ENCODE data around the gene HIPK4. TPM values are rescaled to one million over a fixed set of nuclear protein-coding genes. Genes with fewer than 3 reads are reported as not detected.

The HIPK4 gene
- total and polyA plus RNA-seq, 9 of the 15 experiments (the other 6 are each of a cell fraction or from before 2014, with no cell fraction given) = 0.06 to 0.09 TPM; not detected in 7

- Histone ChIP-seq H2AFZ (ENCODE audit: low read depth, low read length) (peak overlapping the region; percentile 90), H3K9ac (ENCODE audit: insufficient read depth in 1 of 2, low read depth in 2 of 2, low read length in 2 of 2) (peak overlapping the region in 1 of 2 experiments; percentile 59; a peak in 2 of 4 replicates), H3K36me3 (ENCODE audit: control insufficient read depth, insufficient read depth, low read length) (peaks cover 10% of the 10 kb centered on the region; the same call in 2 of the 3 replicates), H4K20me1 (replicated peaks; ENCODE audit: control insufficient read depth, insufficient read depth, low read length) (no peaks in the 10 kb centered on the region), H3K9me1 (ENCODE audit: control insufficient read depth, insufficient read depth, low read length) (no peaks in the 10 kb centered on the region), H3K4me2 (ENCODE audit: insufficient read depth, low read length) (peak overlapping the region; percentile 68; the same call in 1 of the 2 replicates), H3K27ac (ENCODE audit: extremely low read depth, low read depth, low read length) (peak overlapping the region; percentile 88), H3K79me2 (ENCODE audit: control insufficient read depth, insufficient read depth, low read length) (peaks cover 15% of the 10 kb centered on the region), H3K4me3 (no peak overlapping the region), H3K27me3 (ENCODE audit: control insufficient read depth in 2 of 2, insufficient read depth in 2 of 2, low read length in 2 of 2) (no peaks in the 10 kb centered on the region), H3K9me3 (replicated peaks; ENCODE audit: control insufficient read depth, insufficient read depth, low read depth, low read length) (no peaks in the 10 kb centered on the region), H3K4me1 (replicated peaks in 1 of 2; ENCODE audit: control insufficient read depth in 2 of 2, insufficient read depth in 2 of 2, low read length in 2 of 2) (peaks cover 30 to 57% of the 10 kb centered on the region in 2 experiments)
- no TSS peak for BruUV-seq (replicated peaks)
- in situ Hi-C loops (cut with MboI) (no loop called here), intact Hi-C loops (cut with micrococcal nuclease) (no loop called here)
- ATAC-seq = no peak
- 67% methylated on average over 3 of the region's 3 CpGs for WGBS (ENCODE audit: insufficient coverage, low coverage, missing lambda C conversion rate)
- POLR2A ChIA-PET = interaction anchor here (0.6 to 1.7 kb wide), 2 partner anchors 29 to 130 kb away, joined by 3 to 8 read pairs; no protein-coding TSS in a partner anchor
- no peak for DNase-seq (ENCODE audit: extremely low read depth in 1 of 4, low spot score in 3 of 4)
- CTCF ChIA-PET (ENCODE audit: low intra/inter-chr PET ratio) = interaction anchor here (0.5 kb wide), 1 partner anchor 184 kb away, joined by 3 read pairs; no protein-coding TSS in a partner anchor
- FAIRE-seq = no peak
- TF ChIP-seq SMARCE1 (IDR thresholded peaks at IDR 0.05) = 0 out of 2 replicates have a peak, but pooled peaks have one; percentile 30
- TF ChIP-seq HDAC2 (IDR thresholded peaks at IDR 0.05) = peak; percentile 15; the same call in 1 of the 2 replicates
- no peak for TF ChIP-seq ZNF263 (CRISPR knock-in tag; IDR thresholded peaks at IDR 0.05; ENCODE audit: borderline replicate concordance)
- no peak for TF ChIP-seq TFAM (CRISPR knock-in tag; conservative IDR thresholded peaks at IDR 0.05)
- peak; percentile 87 for TF ChIP-seq ZFP36 (IDR thresholded peaks at IDR 0.05; ENCODE audit: low read depth, low read length, partially characterized antibody)
- TF ChIP-seq BRD9 (IDR thresholded peaks at IDR 0.05; ENCODE audit: low read depth, partially characterized antibody) = peak; percentile 51
- TF ChIP-seq KAT2B (IDR thresholded peaks at IDR 0.05; ENCODE audit: low read depth, low read length) = no peak
- no peak for TF ChIP-seq ZNF57 (CRISPR knock-in tag; IDR thresholded peaks at IDR 0.05)
- no peak for TF ChIP-seq PTBP1 (IDR thresholded peaks at IDR 0.05; ENCODE audit: low read depth, low read length)
- TF ChIP-seq HLTF (IDR thresholded peaks at IDR 0.05) = 0 out of 2 replicates have a peak, but pooled peaks have one; percentile 42
- peak; percentile 44 for TF ChIP-seq ASH1L (IDR thresholded peaks at IDR 0.05; ENCODE audit: borderline replicate concordance, low read depth, partially characterized antibody)
- TF ChIP-seq MIER1 (IDR thresholded peaks at IDR 0.05; ENCODE audit: low read depth) = no peak
- no peak for TF ChIP-seq ZNF584 (CRISPR knock-in tag; IDR thresholded peaks at IDR 0.05; ENCODE audit: low read depth)
- TF ChIP-seq FOS (IDR thresholded peaks at IDR 0.05; ENCODE audit: extremely low read depth, insufficient read length) = no peak
- no peak for TF ChIP-seq NEUROD1 (IDR thresholded peaks at IDR 0.05; ENCODE audit: borderline replicate concordance, low read depth, low read length, partially characterized antibody)
- no peak for TF ChIP-seq ZNF318 (IDR thresholded peaks at IDR 0.05; ENCODE audit: borderline replicate concordance in 1 of 2, low read depth in 1 of 2)
Measured at GRCh38 chr19:40418040-40418439, 28.1 kb upstream of the HIPK4 start.

All from K562 (cell line).